HL-60/S4 treated with phorbol 12-myristate 13-acetate at 8.2 ng/mL for 4 days and 3 days (cell line): Measurements from ENCODE around the gene DZIP3.

Experiments used
- in situ Hi-C: fragments of 300-500 bp; cut with MboI; formaldehyde crosslinking; loops from 2 replicates; pipeline ENCODE4 v1.15.0; 2022; ENCODE audit warnings: low sequenced_read_pairs

Gene DZIP3, protein sequence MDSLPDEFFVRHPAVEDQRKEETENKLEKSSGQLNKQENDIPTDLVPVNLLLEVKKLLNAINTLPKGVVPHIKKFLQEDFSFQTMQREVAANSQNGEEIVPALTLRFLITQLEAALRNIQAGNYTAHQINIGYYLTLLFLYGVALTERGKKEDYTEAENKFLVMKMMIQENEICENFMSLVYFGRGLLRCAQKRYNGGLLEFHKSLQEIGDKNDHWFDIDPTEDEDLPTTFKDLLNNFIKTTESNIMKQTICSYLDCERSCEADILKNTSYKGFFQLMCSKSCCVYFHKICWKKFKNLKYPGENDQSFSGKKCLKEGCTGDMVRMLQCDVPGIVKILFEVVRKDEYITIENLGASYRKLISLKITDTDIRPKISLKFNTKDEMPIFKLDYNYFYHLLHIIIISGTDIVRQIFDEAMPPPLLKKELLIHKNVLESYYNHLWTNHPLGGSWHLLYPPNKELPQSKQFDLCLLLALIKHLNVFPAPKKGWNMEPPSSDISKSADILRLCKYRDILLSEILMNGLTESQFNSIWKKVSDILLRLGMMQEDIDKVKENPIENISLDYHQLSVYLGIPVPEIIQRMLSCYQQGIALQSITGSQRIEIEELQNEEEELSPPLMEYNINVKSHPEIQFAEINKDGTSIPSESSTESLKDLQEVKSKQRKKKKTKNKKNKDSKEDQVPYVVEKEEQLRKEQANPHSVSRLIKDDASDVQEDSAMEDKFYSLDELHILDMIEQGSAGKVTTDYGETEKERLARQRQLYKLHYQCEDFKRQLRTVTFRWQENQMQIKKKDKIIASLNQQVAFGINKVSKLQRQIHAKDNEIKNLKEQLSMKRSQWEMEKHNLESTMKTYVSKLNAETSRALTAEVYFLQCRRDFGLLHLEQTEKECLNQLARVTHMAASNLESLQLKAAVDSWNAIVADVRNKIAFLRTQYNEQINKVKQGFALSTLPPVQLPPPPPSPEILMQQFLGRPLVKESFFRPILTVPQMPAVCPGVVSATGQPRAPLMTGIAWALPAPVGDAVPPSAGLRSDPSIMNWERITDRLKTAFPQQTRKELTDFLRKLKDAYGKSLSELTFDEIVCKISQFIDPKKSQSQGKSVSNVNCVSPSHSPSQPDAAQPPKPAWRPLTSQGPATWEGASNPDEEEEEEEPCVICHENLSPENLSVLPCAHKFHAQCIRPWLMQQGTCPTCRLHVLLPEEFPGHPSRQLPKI

DNA sequence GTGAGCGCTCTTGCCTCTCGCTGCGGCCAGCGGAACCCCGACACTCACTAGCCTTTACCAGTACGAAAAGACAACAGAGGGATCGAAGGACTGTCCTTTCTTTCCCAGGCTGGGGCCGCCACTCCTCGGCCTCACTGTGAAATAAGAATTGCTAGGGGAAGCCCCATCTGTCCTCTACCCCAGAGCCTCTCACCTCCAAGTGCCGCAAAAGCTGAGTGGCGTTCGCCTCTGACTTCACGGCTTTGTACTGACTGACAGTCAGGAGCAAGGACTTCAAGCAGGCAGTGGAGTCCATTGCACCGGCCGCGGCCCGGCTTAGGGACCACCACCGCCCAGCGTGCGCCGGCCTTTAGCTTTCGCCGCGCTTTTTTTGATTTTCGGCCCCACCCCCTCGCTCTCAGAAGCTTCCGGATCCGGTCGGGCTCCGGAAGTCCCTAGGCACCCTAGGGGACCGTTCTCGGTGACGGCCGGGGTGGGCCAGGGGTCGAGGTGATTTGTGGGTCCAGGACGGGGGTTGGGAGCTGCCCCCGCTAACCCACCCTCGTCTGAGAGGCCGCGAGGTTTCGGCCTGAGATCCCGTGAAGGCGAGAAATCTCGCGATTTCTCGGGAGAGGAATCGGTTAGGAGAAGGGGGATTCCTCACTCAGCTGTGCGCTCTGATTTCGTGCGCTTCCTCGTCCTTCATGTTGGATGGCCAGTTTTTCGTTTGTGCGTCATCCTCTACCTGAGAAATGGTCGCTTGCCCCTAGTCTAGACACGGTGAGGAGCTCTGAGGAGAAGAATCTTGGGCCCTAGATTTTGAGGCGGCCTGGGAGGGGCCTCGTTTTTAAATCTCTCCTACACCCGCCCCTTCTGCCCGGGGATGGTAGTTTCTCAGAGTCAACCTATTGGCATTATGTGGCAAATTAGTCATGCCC, at the start of gene DZIP3, which contains the start of gene CIP2A:
DZIP3 (plus strand) TSS at position 642 of the 917 bp plus-strand sequence. CDS start 15,685 bp downstream, outside the sequence.
CIP2A (minus strand) TSS at position 358 of the 917 bp plus-strand sequence; CDS start at position 295, 63 bp downstream.
- in situ Hi-C loops, result no loop called here

DNA sequence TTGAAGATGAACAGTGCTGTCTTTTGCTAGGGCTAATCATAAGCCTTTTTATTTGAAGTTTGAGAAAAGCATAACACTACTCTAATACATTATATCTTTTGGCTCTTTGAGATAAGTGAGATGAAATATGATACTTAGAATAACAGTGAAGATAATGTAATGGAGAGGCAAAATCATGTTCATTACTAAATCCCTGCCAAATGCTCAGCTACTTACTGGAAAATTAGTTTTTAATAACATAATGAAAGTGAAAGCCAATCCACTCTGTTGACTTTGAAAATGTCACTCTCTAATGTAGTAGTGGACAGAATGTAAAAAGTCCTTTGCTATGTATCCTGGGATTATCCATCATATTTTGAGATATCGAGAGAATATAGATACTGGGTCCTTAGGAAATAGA, 43.3 kb upstream of the DZIP3 start:
- in situ Hi-C loops, result no loop called here

DNA sequence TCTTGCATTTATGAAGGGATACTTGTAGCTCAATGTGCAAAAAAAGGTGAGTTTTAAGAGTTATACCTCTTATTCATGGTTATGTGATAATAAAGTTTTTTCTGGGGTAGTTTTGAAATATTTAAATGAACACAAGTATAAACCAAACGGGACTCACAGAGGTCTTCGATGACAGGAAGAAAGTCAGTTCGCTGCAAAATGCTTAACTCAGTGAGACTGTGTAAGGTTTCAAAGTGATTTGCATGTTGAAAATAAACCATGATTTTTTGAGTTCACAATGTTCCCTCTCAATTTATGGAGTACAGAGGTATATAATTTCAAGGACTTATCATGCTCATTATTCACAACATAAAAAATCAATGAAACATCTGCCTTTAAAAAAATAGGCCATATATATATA, 42.8 kb upstream of the DZIP3 start:
- in situ Hi-C loops, result no loop called here

DNA sequence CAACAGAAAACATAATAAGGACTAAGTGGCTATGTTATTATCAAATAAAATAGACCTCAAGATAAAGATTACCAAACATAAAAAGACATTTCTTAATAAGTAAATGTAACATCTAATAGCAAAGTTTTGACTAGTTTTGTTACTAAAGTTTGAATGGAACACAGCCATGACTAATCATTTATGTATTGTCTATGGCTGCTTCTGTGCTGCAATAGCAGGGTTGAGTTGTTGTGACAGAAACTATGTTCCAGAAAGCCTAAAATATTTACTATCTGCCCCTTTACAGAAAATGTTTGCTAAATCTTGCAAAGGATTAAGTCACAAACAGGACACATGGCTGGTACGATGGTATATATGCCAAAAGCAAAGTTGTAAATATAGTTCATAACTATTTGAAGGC, 41.2 kb upstream of the DZIP3 start:
- in situ Hi-C loops, result no loop called here

DNA sequence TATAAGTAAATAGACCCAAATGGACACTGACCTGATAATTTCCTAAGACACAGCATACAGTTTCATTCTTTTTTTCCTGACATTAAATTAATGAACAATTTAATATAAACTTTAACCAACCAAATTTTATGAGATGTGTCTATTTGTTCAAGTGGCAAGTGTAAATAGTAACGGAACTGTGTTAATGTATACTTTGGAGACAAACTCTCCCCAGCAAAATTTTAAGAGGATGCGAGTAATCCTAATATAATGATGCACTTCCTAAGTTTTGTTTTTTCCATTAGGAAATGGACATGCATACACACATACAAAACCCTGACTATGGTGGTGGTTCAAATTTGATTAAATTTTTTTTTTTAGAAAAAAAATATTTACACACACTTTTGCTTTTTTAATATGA, 40.6 kb upstream of the DZIP3 start:
- in situ Hi-C loops, result no loop called here

DNA sequence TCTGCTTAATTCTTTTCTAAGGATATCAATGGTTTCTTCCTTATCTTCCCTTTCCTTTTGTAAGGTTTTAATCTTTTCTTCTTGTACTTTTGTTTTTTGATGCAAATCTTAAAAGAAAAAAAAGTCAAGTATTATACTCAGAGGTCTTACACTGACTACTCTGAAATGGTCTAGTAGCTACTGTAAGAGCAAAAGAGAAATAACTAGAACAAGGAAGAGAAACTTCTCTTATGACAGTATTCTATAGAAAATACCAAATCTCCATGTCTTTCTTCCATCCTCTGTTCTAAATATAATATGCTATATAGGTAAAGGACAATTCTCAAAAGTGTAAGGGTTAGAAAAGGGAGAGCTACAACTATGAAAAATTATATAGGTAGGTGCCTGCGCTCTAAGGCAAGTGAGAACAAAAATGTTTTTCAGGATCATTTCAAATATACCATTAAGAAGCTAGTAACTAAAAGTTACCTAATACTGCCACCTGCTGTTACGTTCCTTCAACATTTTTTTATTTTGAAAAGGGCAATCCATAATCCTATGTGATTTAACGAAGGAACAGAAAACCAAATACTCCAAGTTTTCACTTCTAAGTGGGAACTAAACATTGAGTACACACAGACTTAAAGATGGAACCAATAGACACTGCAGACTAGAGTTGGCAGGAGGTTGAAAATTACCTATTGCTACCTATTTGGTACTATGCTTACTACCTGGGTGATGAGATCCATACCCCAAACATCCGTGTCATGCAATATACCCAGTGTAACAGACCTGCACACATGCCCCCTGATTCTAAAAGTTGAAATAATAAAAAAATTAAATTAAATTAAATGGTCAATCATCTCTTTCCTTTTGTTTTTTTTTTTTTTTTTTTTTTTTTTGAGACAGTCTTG, 37.0 kb upstream of the DZIP3 start:
- in situ Hi-C loops, result loop anchor here (10.0 kb wide), 1 partner anchor 58 kb away; no protein-coding TSS in a partner anchor

DNA sequence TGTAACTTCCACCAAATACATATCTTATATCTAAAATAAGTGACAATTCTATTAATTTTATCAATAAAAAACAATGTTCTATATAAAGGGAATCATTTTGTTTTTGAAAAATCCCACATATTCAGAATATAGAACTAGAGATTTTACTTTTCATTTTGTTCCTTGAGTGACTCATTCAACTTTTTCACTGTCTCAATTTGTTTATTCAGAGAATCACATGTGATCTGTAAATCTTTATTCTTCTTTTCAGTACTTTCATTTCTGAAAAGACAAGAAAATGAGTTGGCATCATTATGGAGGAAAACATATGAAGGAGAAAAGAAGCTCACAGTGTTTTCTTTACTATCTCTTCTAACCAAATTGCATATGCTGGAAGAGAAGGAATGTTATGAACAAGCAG, 35.3 kb upstream of the DZIP3 start:
- in situ Hi-C loops, result loop anchor here (10.0 kb wide), 1 partner anchor 59 kb away; no protein-coding TSS in a partner anchor

DNA sequence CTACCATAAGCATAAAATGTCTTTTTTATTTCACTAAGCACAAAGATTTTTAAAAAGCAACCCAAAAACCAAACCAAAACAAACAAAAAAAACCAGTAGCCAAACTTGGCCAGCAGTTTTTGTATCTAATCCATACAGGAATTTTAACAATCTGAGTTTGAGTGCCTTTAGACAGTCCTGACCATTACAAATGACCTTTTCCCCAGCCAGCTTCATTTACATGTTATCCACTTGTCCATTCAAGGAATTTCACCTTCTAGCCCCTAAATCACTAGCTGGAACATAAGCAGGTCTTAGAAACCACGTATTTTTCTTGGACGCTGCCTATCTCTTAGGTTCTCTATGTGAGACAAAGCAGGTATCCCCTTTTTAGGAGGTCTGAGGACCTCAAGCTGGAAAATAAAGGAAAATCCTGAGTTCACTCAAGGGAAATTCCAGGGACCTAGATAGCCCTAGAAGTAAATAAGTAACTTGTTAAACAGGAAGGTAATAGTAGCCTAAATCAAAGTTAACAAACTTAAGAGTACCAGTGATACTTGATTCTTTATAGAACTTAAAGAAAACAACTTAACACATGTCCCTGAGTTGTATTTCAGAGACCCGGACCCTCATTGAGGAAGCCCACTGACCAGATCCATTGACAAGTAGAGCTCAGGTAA, 34.5 kb upstream of the DZIP3 start:
- in situ Hi-C loops, result loop anchor here (10.0 kb wide), 1 partner anchor 60 kb away; no protein-coding TSS in a partner anchor

DNA sequence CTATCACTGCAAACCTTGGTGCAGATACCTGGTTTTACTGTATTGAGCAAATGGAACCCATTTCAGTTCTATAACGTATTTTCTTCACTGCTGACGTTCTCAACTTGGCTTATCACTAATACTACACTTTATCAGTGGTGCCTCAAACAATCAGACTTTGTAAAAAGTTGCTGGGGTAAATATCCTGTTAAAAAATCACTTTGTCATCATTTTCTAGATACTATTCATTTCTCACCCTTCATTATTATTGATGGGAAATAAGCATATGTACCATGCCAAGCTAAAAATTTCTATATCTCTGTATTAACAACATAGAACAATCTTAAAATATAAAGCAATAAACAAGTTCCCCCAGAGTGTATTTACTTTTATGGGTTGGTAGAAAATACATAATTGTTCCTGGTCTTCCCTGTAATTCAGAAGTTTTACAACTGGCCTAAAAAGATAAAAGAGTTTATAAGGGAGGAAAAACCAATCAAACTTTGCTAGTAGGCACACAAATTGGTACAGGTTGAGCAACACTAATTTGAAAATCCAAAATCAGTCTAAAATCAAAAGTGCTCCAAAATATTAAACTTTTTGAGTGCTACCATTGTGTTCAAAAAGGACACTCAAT, 33.4 kb upstream of the DZIP3 start:
- in situ Hi-C loops, result loop anchor here (10.0 kb wide), 1 partner anchor 61 kb away; no protein-coding TSS in a partner anchor

DNA sequence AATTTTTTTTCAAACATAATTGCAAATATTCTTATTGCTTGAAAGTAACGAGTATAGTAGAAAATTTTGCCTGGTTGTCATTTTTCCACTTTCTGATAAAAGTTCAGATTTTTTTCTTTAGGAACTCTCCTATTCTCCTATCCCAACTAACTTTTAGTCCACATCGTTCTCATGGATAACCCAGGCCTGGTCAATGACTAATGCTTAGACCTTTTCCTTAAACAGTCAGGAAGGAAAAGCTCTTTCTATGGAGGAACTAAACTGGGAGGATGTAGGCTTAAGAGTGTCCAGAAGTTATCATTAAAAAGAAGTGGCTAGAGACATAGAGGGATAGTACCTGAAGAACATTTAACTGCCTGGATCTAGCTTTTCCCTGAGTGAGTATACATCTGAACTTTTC, 27.0 kb upstream of the DZIP3 start:
- in situ Hi-C loops, result no loop called here

DNA sequence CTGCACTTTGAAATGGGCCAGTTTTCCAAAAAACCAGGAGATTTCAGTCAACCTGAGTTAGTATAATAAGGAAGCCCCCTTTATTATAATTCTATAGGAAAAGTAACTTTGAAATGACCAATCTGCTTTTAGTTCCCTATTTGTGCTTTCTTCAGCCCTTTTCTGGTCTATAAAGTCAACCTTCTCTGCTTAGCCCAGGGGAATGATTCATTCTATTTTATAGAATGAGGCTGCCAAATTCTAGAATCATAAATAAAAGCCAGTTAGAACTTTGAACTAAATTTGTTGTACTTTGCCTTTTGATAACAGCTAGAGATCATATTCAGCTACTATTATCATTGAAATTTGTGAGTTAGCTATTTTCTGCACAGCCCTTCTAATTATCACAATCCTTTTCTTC, 25.0 kb upstream of the DZIP3 start:
- in situ Hi-C loops, result no loop called here

DNA sequence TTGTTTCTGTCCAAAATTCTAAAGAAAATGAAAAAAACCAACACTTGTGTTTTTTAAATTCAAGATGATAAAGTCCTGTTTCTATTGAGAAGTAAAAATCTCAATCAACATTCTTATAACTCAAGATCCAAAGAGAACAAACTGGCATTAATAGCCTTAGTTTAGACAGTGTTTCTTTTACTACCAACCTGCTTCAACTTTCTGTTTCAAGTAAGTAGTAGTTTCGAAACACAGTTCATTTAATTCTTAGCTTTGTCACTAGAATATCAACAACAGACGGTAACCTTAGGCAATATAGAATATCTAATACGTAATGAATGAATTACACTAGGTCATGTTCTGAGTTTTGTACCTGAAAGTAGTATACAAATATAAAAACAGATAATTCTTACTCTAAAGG, 24.0 kb upstream of the DZIP3 start:
- in situ Hi-C loops, result no loop called here

DNA sequence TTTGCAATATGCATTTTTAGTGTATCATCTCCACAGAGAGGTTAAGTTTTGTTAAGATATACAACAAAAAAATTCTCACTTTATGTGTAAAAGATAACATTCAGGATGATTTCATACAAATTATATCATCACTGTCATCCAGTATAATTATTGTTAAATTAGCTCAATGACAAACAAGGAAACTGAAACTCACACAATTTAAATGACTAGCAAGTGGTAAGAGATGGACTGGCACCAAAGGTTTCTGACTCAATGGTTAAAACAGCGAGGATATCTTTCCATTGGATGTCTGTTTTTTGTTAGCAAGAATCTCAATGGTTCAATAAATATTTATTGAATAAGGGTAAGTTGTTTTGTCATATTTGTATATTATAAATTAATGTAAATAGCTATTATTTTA, 22.9 kb upstream of the DZIP3 start:
- in situ Hi-C loops, result no loop called here

DNA sequence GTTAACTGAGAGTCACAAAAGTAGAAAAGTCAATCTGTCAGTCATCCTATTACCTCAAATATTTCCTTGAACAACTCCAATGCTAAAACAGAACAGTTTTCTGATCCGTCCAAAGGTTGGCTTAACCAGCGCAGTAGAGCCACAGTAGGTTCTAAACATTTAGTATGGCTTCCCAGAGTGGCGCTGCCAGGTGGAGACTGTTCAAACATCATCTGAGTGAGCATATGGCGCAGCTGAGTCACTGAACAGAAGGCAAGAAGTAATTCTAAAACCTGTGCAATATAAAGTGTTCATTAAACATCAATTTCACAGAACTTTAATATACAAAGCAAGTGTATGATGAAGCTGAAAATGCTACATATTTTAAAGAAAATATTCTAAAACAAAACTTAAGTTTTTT, 20.2 kb upstream of the DZIP3 start:
- in situ Hi-C loops, result no loop called here

DNA sequence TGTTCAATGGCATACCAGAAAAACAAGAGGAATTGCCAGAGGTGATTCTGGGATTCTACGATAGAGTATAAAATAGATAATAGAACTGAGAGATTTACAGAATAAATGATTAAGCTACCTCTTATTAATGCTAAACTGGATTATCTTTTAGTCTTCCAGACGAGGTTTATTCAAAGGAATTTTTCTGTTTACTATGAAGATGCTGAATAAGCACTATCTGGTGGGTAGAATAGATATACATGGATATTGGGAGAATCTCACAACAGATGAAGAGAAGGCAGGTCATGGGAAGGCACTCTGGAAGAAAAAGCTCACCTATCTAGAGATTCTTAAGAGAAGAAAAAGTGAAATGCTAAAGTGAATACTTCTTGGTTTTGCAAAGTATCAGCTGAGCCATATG, 11.5 kb upstream of the DZIP3 start:
- in situ Hi-C loops, result no loop called here

DNA sequence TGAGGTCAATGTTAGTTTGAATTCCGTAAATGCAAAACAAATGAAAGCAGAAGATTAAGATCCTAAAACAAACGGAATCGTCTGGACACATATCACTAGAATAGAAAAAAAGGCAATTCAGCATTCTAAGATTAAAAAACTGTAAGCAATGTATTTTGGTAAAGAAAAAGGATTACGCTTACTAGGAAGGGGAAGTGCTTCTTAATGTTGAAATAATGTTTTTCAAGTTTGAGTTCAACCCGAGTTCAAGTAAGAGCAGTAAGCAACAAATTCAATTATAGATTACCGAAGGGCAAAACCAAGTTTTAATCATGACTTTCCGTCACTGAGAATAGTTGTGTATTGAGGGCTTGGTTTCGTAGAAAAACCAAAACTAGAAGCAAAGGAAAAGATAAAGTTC, 921 bp upstream of the DZIP3 start:
- in situ Hi-C loops, result no loop called here

DNA sequence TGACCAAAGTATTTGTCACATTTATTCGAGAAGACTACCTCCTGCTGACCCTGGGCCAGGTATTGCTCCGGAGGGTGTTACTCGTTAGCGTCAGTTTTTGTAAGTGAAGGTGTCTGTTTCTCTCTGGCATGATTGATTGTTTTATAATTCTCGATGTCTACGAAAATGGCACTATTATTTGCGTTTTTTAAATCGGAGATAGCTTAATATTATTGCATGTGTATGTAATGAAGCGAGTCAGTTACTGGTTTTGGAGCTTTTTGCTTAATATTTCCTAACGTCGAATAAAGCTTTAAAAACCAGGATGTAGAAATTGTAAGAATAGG, 439 bp downstream of the DZIP3 start:
- in situ Hi-C loops, result no loop called here

DNA sequence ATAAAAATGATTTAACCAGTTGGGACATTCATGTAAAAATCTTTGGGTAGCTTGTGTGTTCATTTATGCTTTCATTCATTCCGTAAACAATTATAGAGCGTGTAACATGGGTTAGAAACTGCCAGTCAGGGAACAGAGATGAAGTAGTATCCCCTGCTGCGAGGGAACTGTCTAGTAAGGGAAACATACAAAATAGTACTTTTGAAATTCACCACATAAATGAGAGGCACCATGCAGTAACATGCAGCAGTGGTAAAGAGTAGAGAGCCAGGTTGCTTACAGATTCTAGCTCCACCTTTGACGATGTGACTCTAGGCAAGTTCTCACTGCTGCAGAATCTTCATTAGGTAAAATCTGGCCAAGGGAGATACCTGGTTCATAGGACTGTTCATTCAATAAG, 938 bp downstream of the DZIP3 start:
- in situ Hi-C loops, result no loop called here
